GM12801 (cell line): ENCODE measurements around the gene CITED1.

ENCODE experiments used
- TF ChIP-seq, protein P1 (sequence below): IDR thresholded peaks from one replicate; pipeline ENCODE4 v1.5.1; 2011; ENCODE audit warnings: control low read depth; ENCODE audit not compliant: insufficient read length; ENCODE audit errors: extremely low read depth

CITED1 gene

DNA sequence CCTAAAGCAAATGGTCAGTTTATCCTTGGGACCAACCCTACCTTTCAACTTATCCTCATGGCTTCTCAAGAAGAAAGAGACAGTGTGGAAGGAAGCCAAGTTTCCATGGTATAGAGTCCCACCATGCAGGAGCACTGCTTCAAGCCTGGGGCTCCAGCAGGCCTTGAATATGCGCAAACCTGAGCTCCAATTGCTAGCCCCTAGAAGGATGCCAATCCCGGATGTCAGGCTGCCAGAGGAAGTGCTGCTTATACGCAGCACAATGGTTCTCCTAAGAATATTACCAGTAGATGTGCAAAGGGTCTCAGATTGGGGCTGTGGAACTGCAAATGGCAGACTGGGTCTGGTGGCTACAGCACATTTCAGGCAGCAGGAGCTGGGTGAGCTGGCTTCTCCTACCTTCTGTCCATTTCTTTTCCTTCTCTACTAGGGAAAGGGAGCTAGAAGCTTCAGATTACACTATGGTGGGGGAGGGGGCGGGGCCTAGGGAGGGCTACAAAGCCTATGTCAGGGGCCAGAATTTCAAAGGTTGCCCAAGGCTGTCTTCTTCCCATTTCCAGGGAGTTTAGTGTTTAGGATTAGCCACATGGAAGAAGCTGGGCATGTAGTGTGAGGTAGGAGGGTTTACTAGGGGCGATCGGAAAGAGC lies 40.7 kb upstream of the CITED1 start:
- TF ChIP-seq, protein P1, sequence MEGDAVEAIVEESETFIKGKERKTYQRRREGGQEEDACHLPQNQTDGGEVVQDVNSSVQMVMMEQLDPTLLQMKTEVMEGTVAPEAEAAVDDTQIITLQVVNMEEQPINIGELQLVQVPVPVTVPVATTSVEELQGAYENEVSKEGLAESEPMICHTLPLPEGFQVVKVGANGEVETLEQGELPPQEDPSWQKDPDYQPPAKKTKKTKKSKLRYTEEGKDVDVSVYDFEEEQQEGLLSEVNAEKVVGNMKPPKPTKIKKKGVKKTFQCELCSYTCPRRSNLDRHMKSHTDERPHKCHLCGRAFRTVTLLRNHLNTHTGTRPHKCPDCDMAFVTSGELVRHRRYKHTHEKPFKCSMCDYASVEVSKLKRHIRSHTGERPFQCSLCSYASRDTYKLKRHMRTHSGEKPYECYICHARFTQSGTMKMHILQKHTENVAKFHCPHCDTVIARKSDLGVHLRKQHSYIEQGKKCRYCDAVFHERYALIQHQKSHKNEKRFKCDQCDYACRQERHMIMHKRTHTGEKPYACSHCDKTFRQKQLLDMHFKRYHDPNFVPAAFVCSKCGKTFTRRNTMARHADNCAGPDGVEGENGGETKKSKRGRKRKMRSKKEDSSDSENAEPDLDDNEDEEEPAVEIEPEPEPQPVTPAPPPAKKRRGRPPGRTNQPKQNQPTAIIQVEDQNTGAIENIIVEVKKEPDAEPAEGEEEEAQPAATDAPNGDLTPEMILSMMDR: no peak

- TF ChIP-seq, protein P1: no peak
Measured at GRCh38 chrX:72340626-72341025, 34.9 kb upstream of the CITED1 start.

DNA sequence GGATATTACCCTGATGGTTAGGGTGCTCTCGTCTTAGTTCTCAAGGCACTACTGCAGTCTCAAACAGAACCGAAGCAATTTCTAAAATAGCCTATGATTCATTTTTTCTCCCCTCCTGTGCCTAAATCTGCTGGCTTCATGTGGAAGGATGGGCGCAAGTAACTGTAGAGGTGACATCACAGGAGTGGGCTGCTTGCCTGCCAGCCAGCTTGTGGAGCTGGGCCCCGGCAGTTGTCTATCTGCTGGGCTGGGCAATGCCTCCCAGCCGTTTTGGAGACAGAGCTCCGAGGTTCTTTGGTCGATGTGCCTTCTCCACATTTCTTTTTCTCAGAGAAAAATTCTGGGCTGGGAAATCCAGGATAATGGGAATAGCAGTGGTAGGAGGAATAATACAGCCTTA lies 34.3 kb upstream of the CITED1 start:
- TF ChIP-seq, protein P1: no peak

GRCh38 chrX:72330131-72330530 lies 24.4 kb upstream of the CITED1 start:
- TF ChIP-seq, protein P1: no peak

DNA sequence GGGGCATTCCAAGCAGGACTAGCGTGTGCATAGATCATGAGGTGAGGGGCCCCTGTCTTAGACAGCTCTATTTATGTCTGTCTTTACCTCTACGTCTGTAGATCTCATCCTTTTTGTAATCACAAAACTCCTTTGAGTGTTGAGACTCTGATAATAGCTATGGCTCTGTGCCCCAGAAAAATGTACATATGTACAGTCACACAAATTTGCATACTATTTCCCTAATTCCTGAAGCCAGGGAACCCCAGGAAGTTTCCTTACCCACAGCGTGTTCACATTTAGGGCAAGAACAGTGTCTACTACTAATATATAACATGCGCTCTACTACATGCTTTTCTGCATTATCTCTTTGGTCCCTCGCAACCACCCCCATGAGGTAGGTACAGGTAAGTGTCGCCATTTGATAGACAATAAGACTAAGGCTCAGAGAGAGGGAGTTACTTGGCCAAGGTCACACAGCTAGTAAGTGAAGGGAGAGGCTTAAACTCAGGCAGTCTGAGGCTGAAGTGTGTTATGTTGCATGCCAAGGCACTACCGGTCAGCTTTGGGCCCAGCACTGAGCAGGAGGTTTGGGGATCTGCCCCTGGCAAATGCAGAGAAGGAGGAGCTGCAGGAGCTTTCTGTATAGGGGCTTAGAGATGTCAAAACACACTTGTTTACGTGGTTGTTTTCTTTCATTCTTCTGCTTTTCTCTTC lies 21.0 kb upstream of the CITED1 start:
- TF ChIP-seq, protein P1: no peak

- TF ChIP-seq, protein P1: no peak
Measured at GRCh38 chrX:72317139-72317538, 11.4 kb upstream of the CITED1 start.

GRCh38 chrX:72316408-72317110 lies 10.8 kb upstream of the CITED1 start:
- TF ChIP-seq, protein P1: no peak
